T-cell (primary cell): ENCODE measurements around the gene SLC37A1. TPM values are rescaled to one million over a fixed set of nuclear protein-coding genes. Genes with fewer than 3 reads are reported as not detected.
"Not testable (repeated sequence)": the region's sequence is repeated elsewhere in the genome, so short reads cannot be mapped to it uniquely, and the experiment has no call there.

ENCODE experiments used
- ATAC-seq, 4 experiments: fragments of 200-7000 bp in 3 of 4; fragments of 150-1000 bp in 1 of 4; cut with Tn5 transposase; replicated peaks in 1 of 4; 1 replicate in 3 of 4; 2 replicates in 1 of 4; pipeline ENCODE4 v1.10.0; 2021; ENCODE audit warnings: moderate library complexity in 3 of 4, mild to moderate bottlenecking in 2 of 4, moderate number of reproducible peaks in 1 of 4
- CTCF ChIA-PET, 2 donors: fragments of 300-600 bp; sonication (Branson Sonifier 250); formaldehyde crosslinking; loops; one replicate each; lab custom pipeline; 2022; ENCODE audit warnings: antibody characterized with exemption in 2 of 2; lab: Charles Lee
- POLR2A ChIA-PET, 2 donors: fragments of 300-600 bp; sonication (Branson Sonifier 250); formaldehyde crosslinking; loops; one replicate each; lab custom pipeline; 2022; ENCODE audit warnings: antibody characterized with exemption in 2 of 2; lab: Charles Lee
- DNase-seq, 35 experiments: peaks; one replicate each; pipeline versions ENCODE4 v3.0.0 to v3.0.0-alpha.2; 2013 to 2023
- H3K27ac ChIP-seq: one replicate; pipeline ENCODE4 v1.5.1; 2013; ENCODE audit warnings: low read length
- H3K27me3 ChIP-seq, 2 experiments: replicated peaks in 1 of 2; 1 replicate in 1 of 2; 2 replicates in 1 of 2; pipeline versions ENCODE4 v1.6.1 to v1.7.0; 2013; ENCODE audit warnings: low read length in 1 of 2, mixed read lengths in 1 of 2; ENCODE audit not compliant: control insufficient read depth in 2 of 2, insufficient read depth in 2 of 2; ENCODE audit errors: extremely low read depth in 1 of 2
- H3K36me3 ChIP-seq, 2 donors: 1 replicate in 1 of 2; 2 replicates in 1 of 2; pipeline versions ENCODE4 v1.6.1 to v1.7.0; 2013; ENCODE audit warnings: low read length in 1 of 2; ENCODE audit not compliant: control insufficient read depth in 2 of 2, insufficient read depth in 1 of 2; ENCODE audit errors: extremely low read depth in 1 of 2
- H3K4me1 ChIP-seq, 2 experiments: 1 replicate in 1 of 2; 2 replicates in 1 of 2; pipeline versions ENCODE4 v1.6.1 to v1.7.0; 2013; ENCODE audit warnings: low read length in 2 of 2, mixed read lengths in 1 of 2; ENCODE audit not compliant: insufficient read depth in 2 of 2, control insufficient read depth in 1 of 2; ENCODE audit errors: extremely low read depth in 1 of 2
- H3K4me3 ChIP-seq, 2 donors: 1 replicate in 1 of 2; 2 replicates in 1 of 2; pipeline versions ENCODE4 v1.5.1 to v1.7.0; 2013; ENCODE audit warnings: mild to moderate bottlenecking in 2 of 2, low read length in 1 of 2, moderate library complexity in 1 of 2; ENCODE audit not compliant: control insufficient read depth in 1 of 2; ENCODE audit errors: extremely low read depth in 1 of 2
- H3K9me3 ChIP-seq: 2 replicates; pipeline ENCODE4 v1.7.0; 2013
- H3K27ac Mint-ChIP-seq, 2 donors: one replicate each; pipeline ENCODE4 v1.8.0; 2020 to 2021; ENCODE audit warnings: mild to moderate bottlenecking in 2 of 2, mixed read lengths in 2 of 2
- H3K27me3 Mint-ChIP-seq, 2 donors: one replicate each; pipeline ENCODE4 v1.8.0; 2021 to 2022; ENCODE audit warnings: mixed read lengths in 2 of 2
- H3K36me3 Mint-ChIP-seq: one replicate; pipeline ENCODE4 v1.8.0; 2021; ENCODE audit warnings: mixed read lengths
- H3K4me1 Mint-ChIP-seq, 3 donors: one replicate each; pipeline ENCODE4 v1.8.0; 2020 to 2022; ENCODE audit warnings: mixed read lengths in 3 of 3, mild to moderate bottlenecking in 1 of 3
- H3K4me3 Mint-ChIP-seq, 3 donors: one replicate each; pipeline ENCODE4 v1.8.0; 2020 to 2022; ENCODE audit warnings: mild to moderate bottlenecking in 3 of 3, mixed read lengths in 3 of 3, moderate library complexity in 3 of 3
- H3K9me3 Mint-ChIP-seq, 3 donors: one replicate each; pipeline ENCODE4 v1.8.0; 2020 to 2022; ENCODE audit warnings: mixed read lengths in 3 of 3
- WGBS: methylation state at CpG from one replicate; pipeline ENCODE4 v1.1.5; 2013; ENCODE audit warnings: missing lambda C conversion rate; ENCODE audit not compliant: insufficient coverage; 5-methylcytosine and 5-hydroxymethylcytosine counted together
- total RNA-seq, 35 experiments: library from RNA in 6 of 35; stranded (reverse) in 6 of 35; fragments of 120-200 nt in 1 of 35; gene quantifications; one replicate each; pipeline versions ENCODE4 v1.2.1 to v1.2.4 and lab custom pipeline; 2013 to 2026

The SLC37A1 gene
- total RNA-seq, 5 donors from 2014 or later (not counting 1 experiment from before 2014, with no cell fraction given), result 18.7 to 26.3 (median 22.6) TPM

- ChIA-PET POLR2A (no interaction called here), CTCF (interaction anchor here in 1 of 2 donors (0.6 to 1.1 kb wide), 2 partner anchors 46 to 58 kb away, joined by 3 read pairs; partner anchors contain the start of gene SLC37A1)
- WGBS, result 67% methylated on average over 10 of the region's 12 CpGs
- Mint-ChIP-seq H3K36me3 (no peaks in the 10 kb centered on the region), H3K27me3 (peaks cover 0 to 2% of the 10 kb centered on the region in 2 donors), H3K9me3 (no peaks in the 10 kb centered on the region), H3K27ac (no peak overlapping the region), H3K4me3 (no peak overlapping the region), H3K4me1 (peaks cover 38 to 42% (median 40%) of the 10 kb centered on the region in 3 donors)
- Histone ChIP-seq H3K9me3 (no peaks in the 10 kb centered on the region), H3K27me3 (peaks cover 0 to 11% of the 10 kb centered on the region in 2 experiments), H3K36me3 (no peaks in the 10 kb centered on the region), H3K27ac (no peak overlapping the region), H3K4me1 (peaks cover 19 to 30% of the 10 kb centered on the region in 2 experiments), H3K4me3 (no peak overlapping the region)
- ATAC-seq (no peak), DNase-seq (peak in 4 of 35 experiments; percentile 15 to 46 (median 23))
Measured at GRCh38 chr21:42467140-42467983, 46.3 kb upstream of the SLC37A1 start.

- H3K9me3 ChIP-seq, result no peaks in the 10 kb centered on the region
- DNase-seq (no peak), ATAC-seq (no peak)
- POLR2A ChIA-PET, result no interaction called here
- no peaks in the 10 kb centered on the region for H3K36me3 ChIP-seq
- no peak overlapping the region for H3K27ac ChIP-seq
- WGBS, result 98% methylated on average over 4 of the region's 6 CpGs
- no peak overlapping the region for H3K4me3 ChIP-seq
- Mint-ChIP-seq H3K36me3 (no peaks in the 10 kb centered on the region), H3K27me3 (peaks cover 0 to 2% of the 10 kb centered on the region in 2 donors), H3K4me1 (peaks cover 27 to 30% (median 27%) of the 10 kb centered on the region in 3 donors), H3K4me3 (no peak overlapping the region), H3K9me3 (no peaks in the 10 kb centered on the region), H3K27ac (no peak overlapping the region)
- CTCF ChIA-PET, result no interaction called here
- peaks cover 8 to 25% of the 10 kb centered on the region in 2 experiments for H3K4me1 ChIP-seq
- peaks cover 0 to 14% of the 10 kb centered on the region in 2 experiments for H3K27me3 ChIP-seq
Measured at GRCh38 chr21:42468491-42469131, 45.0 kb upstream of the SLC37A1 start.

GRCh38 chr21:42469272-42469671 lies 44.4 kb upstream of the SLC37A1 start:
- H3K27ac ChIP-seq, result no peak overlapping the region
- no peaks in the 10 kb centered on the region for H3K9me3 ChIP-seq
- H3K4me1 ChIP-seq, result peaks cover 8 to 18% of the 10 kb centered on the region in 2 experiments
- DNase-seq (no peak), ATAC-seq (no peak)
- no peaks in the 10 kb centered on the region for H3K36me3 Mint-ChIP-seq
- peaks cover 0 to 20% of the 10 kb centered on the region in 2 experiments for H3K27me3 ChIP-seq
- no peak overlapping the region for H3K27ac Mint-ChIP-seq
- peaks cover 0 to 2% of the 10 kb centered on the region in 2 donors for H3K27me3 Mint-ChIP-seq
- no peak overlapping the region for H3K4me3 ChIP-seq
- H3K4me1 Mint-ChIP-seq, result peaks cover 20 to 23% (median 21%) of the 10 kb centered on the region in 3 donors
- H3K36me3 ChIP-seq, result no peaks in the 10 kb centered on the region
- no CpG with 5 or more reads among the region's 2 CpGs for WGBS
- POLR2A ChIA-PET, result no interaction called here
- H3K4me3 Mint-ChIP-seq, result no peak overlapping the region
- no peaks in the 10 kb centered on the region for H3K9me3 Mint-ChIP-seq
- CTCF ChIA-PET, result interaction anchor here in 1 of 2 donors (0.6 kb wide), 1 partner anchor 26 kb away, joined by 3 read pairs; no protein-coding TSS in a partner anchor

GRCh38 chr21:42469726-42470125 lies 43.9 kb upstream of the SLC37A1 start:
- not testable (repeated sequence) for H3K9me3 ChIP-seq, H3K27ac ChIP-seq, H3K36me3 Mint-ChIP-seq, H3K4me3 ChIP-seq, H3K9me3 Mint-ChIP-seq, ATAC-seq, H3K27ac Mint-ChIP-seq, H3K27me3 Mint-ChIP-seq, H3K36me3 ChIP-seq, H3K4me3 Mint-ChIP-seq, DNase-seq
- CTCF ChIA-PET, result interaction anchor here in 1 of 2 donors (0.6 kb wide), 1 partner anchor 26 kb away, joined by 3 read pairs; no protein-coding TSS in a partner anchor
- peaks cover 16 to 19% (median 16%) of the 10 kb centered on the region in 3 donors for H3K4me1 Mint-ChIP-seq
- Histone ChIP-seq H3K27me3 (peaks cover 0 to 21% of the 10 kb centered on the region in 2 experiments), H3K4me1 (peaks cover 8 to 14% of the 10 kb centered on the region in 2 experiments)
- 100% methylated on average over 1 of the region's 4 CpGs for WGBS
- POLR2A ChIA-PET, result interaction anchor here in 1 of 2 donors (0.6 kb wide), 1 partner anchor 37 kb away, joined by 4 read pairs; no protein-coding TSS in a partner anchor

GRCh38 chr21:42471206-42471605 lies 42.4 kb upstream of the SLC37A1 start:
- Mint-ChIP-seq H3K4me3 (no peak overlapping the region), H3K9me3 (no peaks in the 10 kb centered on the region), H3K27me3 (peaks cover 0 to 6% of the 10 kb centered on the region in 2 donors), H3K4me1 (peaks cover 4 to 6% (median 6%) of the 10 kb centered on the region in 3 donors), H3K27ac (no peak overlapping the region), H3K36me3 (no peaks in the 10 kb centered on the region)
- WGBS, result 98% methylated on average over 8 of the region's 9 CpGs
- ATAC-seq (no peak), DNase-seq (no peak)
- H3K36me3 ChIP-seq, result no peaks in the 10 kb centered on the region
- H3K27ac ChIP-seq, result no peak overlapping the region
- no peak overlapping the region for H3K4me3 ChIP-seq
- peaks cover 0 to 32% of the 10 kb centered on the region in 2 experiments for H3K27me3 ChIP-seq
- peaks cover 0 to 3% of the 10 kb centered on the region in 2 experiments for H3K4me1 ChIP-seq
- no peaks in the 10 kb centered on the region for H3K9me3 ChIP-seq
- CTCF ChIA-PET, result no interaction called here
- POLR2A ChIA-PET, result no interaction called here

- H3K4me3 ChIP-seq, result no peak overlapping the region
- ATAC-seq (no peak), DNase-seq (no peak)
- H3K36me3 ChIP-seq, result no peaks in the 10 kb centered on the region
- 89% methylated on average over 5 of the region's 13 CpGs for WGBS
- no peaks in the 10 kb centered on the region for H3K36me3 Mint-ChIP-seq
- H3K27me3 ChIP-seq, result peaks cover 0 to 37% of the 10 kb centered on the region in 2 experiments
- CTCF ChIA-PET, result interaction anchor here in 1 of 2 donors (0.6 kb wide), 1 partner anchor 356 kb away, joined by 3 read pairs; no protein-coding TSS in a partner anchor
- POLR2A ChIA-PET, result no interaction called here
- H3K9me3 ChIP-seq, result no peaks in the 10 kb centered on the region
- peaks cover 0 to 7% of the 10 kb centered on the region in 2 donors for H3K27me3 Mint-ChIP-seq
- H3K4me1 Mint-ChIP-seq, result peaks cover 4 to 6% (median 6%) of the 10 kb centered on the region in 3 donors
- H3K4me3 Mint-ChIP-seq, result no peak overlapping the region
- H3K27ac ChIP-seq, result no peak overlapping the region
- H3K9me3 Mint-ChIP-seq, result no peaks in the 10 kb centered on the region
- peaks cover 0 to 3% of the 10 kb centered on the region in 2 experiments for H3K4me1 ChIP-seq
- no peak overlapping the region for H3K27ac Mint-ChIP-seq
Measured at GRCh38 chr21:42471716-42472330, 41.8 kb upstream of the SLC37A1 start.
